Stimulated activated CD8-positive, alpha-beta memory T cell treated with anti-CD3 and anti-CD28 coated beads, Interleukin-2, amount 100 ng/mL, for 1 hour (primary cell): ENCODE results near the gene PITPNM2.

Source experiments
- DNase-seq, 2 donors: peaks; one replicate each; pipeline ENCODE4 v3.0.0-alpha.2; 2020; ENCODE audit warnings: low read depth in 2 of 2

Gene PITPNM2

GRCh38 chr12:123150744-123151456, at the start of gene PITPNM2:
TSS of gene PITPNM2 (minus strand) at chr12:123151090. CDS start at chr12:123034590, 116,500 bp downstream.
- peak; percentile 21 to 45 for DNase-seq

DNA sequence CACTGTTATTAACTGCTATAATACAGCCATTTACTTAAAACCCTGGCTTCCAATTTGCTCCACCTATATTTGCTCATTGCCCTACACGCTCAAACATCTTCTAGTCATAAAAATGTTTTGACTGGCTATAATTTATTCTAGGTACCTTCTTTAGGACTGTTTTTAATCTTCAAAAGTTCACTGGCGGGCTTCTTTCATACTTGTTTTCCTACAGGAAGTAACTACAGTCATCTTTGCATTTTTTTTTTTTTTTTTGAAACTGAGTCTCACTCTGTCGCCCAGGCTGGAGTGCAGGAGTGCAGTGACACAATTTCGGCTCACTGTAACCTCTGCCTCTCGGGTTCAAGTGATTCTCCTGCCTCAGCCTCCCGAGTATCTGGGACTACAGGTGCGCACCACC, 49.5 kb upstream of the PITPNM2 start:
- DNase-seq, result no peak

GRCh38 chr12:123199936-123200335, 49.0 kb upstream of the PITPNM2 start:
- DNase-seq, result no peak

GRCh38 chr12:123187637-123188036, 36.7 kb upstream of the PITPNM2 start:
- no peak for DNase-seq

- no peak for DNase-seq
Observed at GRCh38 chr12:123180171-123180570, 29.3 kb upstream of the PITPNM2 start.

- DNase-seq, result no peak
Observed at GRCh38 chr12:123171967-123172366, 21.1 kb upstream of the PITPNM2 start.

- no peak for DNase-seq
Observed at GRCh38 chr12:123167329-123167728, 16.4 kb upstream of the PITPNM2 start.

DNA sequence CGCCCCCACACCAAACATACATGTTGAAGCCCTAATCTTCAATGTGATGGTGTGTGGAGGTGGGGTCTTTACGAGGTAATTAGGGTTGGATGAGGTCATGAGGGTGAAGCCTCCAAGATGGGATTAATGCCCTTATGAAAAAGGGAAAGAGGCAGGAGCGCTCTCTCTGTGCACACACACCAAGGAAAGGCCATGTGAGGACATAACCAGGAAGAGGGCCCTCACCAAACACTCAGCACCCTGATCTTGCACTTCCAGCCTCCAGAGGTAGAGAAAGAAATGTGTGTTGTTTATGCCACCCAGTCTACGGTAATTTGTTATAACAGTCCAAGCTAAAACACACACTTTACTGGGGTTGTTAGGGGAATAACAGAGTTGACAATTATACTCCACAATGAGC, 14.6 kb upstream of the PITPNM2 start:
- no peak for DNase-seq

- DNase-seq, result no peak
Observed at GRCh38 chr12:123164710-123165261, 13.9 kb upstream of the PITPNM2 start.

- DNase-seq, result no peak
Observed at GRCh38 chr12:123164222-123164621, 13.3 kb upstream of the PITPNM2 start.

DNA sequence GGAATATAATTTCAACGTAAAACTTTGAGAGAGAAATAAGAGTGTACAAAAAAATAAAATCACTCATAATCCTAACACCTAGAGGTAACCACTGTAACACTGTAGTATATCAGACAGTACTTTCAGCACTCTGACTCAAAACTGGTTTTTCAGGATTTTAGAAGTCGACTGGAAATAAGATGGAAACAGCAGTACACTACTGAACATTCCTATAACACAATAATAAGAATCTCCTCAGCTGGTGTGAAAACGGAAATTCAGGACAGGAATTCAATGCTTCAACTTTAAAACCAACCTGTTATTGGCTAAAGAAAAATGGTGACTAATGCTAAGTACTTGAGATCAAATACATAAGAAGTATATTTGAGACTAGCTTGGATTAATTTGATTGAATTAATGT, 12.3 kb upstream of the PITPNM2 start:
- DNase-seq, result no peak

DNA sequence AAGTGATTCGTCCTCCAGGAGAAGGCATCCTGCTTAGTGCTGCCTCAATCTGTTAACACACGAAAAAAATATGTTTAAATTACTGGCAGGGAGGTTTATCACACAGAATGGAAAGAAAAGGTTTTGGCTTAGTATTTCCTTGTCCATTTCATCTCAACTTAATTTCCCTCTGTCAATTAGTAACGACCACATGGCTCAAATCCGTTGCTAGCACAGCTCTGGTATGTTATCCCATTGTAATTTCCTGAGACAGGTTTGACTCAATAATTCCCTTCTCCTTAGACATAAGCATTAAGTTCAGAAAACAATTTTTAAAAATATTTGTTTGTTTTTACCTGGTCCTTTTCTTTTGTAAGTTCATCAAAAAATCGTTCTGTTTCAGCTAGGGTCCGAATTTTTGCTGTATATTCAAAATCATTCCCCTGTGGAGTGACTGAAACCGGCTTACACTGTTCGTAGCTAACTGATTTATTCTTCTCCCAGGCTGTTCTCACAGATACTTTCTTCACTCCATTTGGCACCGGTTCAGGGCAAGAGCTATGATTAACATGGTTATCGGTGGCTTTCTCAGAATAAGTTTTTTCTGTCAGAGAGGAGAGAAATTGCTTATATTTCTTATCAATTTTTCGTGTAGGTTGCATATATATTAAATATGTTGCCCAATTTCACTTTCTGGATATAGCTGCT, 10.1 kb upstream of the PITPNM2 start:
- DNase-seq, result no peak

DNA sequence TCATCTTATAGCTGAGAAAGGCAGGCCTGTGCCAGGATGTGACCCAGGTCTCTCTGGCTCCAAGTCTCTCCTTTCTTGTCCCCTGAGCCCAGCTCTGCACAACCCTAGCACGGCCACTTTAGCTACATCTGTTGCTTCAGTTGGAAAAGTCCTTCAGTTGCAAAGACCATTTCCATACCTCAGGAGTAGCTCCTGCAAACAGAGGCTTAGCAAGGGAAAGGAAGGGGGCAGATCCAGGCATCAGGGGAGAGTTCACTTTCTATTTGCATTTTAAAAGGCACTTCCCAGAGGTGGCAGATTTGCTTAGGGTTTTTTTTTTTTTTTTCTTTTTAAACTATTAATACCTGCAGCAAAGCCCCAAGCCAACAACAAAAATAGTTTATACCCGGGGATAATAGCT, 3.0 kb upstream of the PITPNM2 start:
- no peak for DNase-seq

GRCh38 chr12:123152833-123153232, 1.9 kb upstream of the PITPNM2 start:
- no peak for DNase-seq

GRCh38 chr12:123151457-123152454, 866 bp upstream of the PITPNM2 start:
- no peak for DNase-seq

DNA sequence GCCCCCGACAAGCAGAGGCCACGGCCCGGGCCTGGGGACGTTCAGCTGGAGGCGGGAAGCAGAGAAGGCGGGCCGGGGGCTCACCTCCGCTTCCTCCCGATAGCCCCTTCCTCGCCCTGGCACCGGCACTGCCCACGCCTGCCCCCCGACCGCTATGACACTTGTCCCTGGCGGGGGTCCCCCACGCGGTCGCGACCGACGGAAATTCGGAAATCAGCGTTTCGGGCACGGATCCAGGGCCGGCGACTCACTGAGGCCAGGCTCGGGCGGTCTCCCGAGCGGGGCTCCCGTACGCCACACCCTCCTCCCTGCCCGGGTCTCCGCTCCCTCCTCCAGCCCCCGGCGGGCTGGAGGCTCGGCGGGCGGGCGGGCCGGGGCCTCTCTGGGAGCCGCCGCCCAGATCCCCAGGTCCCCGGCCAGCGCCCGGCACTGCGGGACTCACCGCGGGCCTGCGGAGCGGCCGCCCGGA, 581 bp downstream of the PITPNM2 start:
- no peak for DNase-seq

DNA sequence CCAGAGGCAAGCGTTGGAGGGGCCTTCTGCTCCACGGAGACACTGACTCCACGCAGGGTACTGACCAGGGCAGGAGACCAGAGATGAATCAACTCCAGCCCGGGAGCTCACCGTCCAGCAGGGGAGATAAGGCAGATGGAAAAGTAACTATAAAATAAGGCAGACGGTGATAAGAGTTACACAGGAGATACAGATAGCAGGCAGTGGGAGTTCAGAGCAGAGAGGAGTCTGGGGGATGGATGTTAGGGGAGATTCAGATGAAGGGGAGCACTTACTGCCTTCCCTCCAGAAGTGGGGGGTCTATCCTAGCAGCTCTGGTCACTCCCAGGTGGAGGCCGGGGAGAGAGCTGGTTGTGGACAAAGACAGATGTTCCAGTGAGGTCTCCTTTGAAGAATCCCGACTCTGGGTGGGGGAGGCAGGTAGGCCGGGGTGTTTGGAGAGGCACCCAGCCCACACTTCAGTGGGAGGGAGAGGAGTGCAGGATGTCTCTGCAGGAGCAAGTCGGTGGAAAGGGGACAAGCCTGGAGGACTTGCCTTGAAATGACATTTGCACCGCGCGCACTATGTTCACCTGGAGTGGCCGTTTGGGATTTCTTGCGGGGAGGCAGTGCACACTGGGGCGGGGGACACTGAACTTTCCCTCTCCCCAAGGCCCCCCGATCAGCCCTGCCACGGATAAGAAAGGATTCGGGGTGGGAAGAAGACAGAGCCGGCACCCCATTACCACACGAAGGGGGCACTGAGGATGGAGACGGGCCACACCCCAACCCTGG, 1.2 kb downstream of the PITPNM2 start:
- no peak for DNase-seq

DNA sequence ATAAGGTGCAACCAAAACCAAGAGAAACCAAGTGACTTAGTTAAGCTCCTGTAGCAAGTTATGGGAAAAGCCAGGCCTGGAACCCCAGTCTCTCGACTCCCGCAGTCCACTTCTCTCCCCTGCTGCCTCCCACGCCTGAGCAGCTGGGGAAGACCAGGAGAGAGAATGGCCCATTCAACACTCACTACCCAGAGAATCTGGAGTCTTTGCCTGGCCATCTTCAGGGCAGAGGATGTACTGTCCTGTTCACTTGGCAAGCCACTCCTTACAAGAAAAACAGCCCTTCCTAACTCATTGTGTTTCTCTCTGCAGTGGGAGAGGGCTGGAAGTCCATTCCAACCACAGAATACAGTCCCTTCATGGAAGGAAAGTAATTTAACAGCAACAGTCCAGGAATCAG, 1.8 kb downstream of the PITPNM2 start:
- DNase-seq, result no peak

- DNase-seq, result no peak
Observed at GRCh38 chr12:123148655-123149054, 2.2 kb downstream of the PITPNM2 start.

DNA sequence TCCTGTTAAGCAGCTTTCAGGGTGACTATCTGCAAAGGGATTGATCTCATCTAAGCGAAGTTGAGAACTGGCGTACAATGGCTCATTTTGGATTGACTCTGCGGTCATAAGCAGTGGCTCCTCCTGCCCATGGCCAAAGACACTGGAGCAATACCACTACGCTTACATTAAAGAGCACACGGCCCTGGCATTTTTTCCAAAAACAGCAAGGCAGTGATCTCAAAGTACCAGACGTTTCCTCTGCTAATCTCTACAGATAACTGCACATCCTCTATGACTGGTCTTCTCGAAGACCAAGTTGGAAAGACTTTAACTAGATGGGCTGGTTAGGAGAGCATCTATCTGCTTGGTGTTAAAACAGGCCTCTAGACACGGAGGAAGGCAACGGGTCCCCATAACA, 2.7 kb downstream of the PITPNM2 start:
- DNase-seq, result no peak

GRCh38 chr12:123145211-123145610, 5.7 kb downstream of the PITPNM2 start:
- no peak for DNase-seq
